Effector memory CD4-positive, alpha-beta T cell (primary cell): ENCODE results near the gene ZNF23.

Source experiments
- DNase-seq, 3 donors: peaks; one replicate each; pipeline ENCODE4 v3.0.0-alpha.2; 2020
- H3K27ac ChIP-seq: 2 replicates; pipeline ENCODE4 v1.7.0; 2013; ENCODE audit warnings: mild to moderate bottlenecking, low read length, moderate library complexity; ENCODE audit not compliant: insufficient read depth, poor library complexity, severe bottlenecking
- H3K27me3 ChIP-seq: replicated peaks from 2 replicates; pipeline ENCODE4 v1.7.0; 2013; ENCODE audit warnings: mild to moderate bottlenecking, low read length; ENCODE audit not compliant: insufficient read depth, control insufficient read depth, poor library complexity, severe bottlenecking
- H3K36me3 ChIP-seq: 2 replicates; pipeline ENCODE4 v1.7.0; 2013; ENCODE audit warnings: mild to moderate bottlenecking, low read length, moderate library complexity; ENCODE audit not compliant: control insufficient read depth, insufficient read depth
- H3K4me1 ChIP-seq: 2 replicates; pipeline ENCODE4 v1.7.0; 2013; ENCODE audit warnings: low read length, mild to moderate bottlenecking; ENCODE audit not compliant: control insufficient read depth, insufficient read depth, poor library complexity, severe bottlenecking
- H3K4me3 ChIP-seq: 2 replicates; pipeline ENCODE4 v1.7.0; 2013; ENCODE audit warnings: low read length, low read depth, mild to moderate bottlenecking; ENCODE audit not compliant: insufficient read depth, poor library complexity, severe bottlenecking
- H3K9me3 ChIP-seq: 2 replicates; pipeline ENCODE4 v1.7.0; 2013; ENCODE audit warnings: mild to moderate bottlenecking, low read length, moderate library complexity; ENCODE audit not compliant: control insufficient read depth

ZNF23 gene

DNA sequence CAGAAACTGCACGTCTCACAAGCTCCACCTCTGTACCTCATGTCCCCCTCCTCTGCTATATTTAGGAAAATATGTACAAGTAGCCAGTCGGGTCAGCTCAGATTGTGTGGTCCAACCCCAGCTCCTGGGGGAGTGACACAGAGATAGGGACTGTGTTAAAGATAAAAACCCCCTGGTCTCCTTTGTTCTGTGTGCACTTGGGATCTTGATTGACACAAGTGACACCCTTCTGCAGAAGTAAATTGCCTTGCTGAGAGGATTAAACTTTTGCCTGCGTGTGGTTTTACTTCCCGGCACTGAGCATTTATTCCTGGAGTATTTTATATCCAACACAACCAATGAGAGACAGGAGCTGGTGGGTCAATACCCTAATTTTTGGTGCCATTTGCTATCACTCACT is 57.7 kb downstream of the ZNF23 start:
- Histone ChIP-seq H3K27ac (no peak overlapping the region), H3K4me3 (no peak overlapping the region), H3K9me3 (no peaks in the 10 kb centered on the region), H3K36me3 (no peaks in the 10 kb centered on the region), H3K4me1 (no peaks in the 10 kb centered on the region), H3K27me3 (no peaks in the 10 kb centered on the region)
- no peak for DNase-seq

DNA sequence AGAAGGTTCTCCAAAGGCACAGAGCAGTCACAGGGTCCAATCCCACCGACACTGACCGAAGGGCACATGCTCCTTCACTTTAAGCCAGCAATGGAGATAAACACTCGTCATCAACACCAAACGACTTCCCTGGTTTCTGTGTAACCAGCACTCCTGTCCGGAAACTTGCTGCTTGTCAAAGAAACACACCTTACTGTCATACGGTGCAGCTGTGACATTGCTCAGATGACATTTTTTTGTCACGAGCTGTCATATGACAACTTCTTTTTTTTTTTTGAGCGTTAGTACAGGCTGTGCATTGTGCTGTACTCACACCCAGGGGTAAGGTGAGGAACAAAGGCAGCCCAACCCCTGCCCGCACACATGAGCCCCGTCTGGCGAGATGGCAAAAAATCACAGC is 59.4 kb downstream of the ZNF23 start:
- H3K4me3 ChIP-seq = no peak overlapping the region
- H3K9me3 ChIP-seq = no peaks in the 10 kb centered on the region
- no peaks in the 10 kb centered on the region for H3K27me3 ChIP-seq
- no peak for DNase-seq
- H3K36me3 ChIP-seq = no peaks in the 10 kb centered on the region
- H3K4me1 ChIP-seq = no peaks in the 10 kb centered on the region
- no peak overlapping the region for H3K27ac ChIP-seq

DNA sequence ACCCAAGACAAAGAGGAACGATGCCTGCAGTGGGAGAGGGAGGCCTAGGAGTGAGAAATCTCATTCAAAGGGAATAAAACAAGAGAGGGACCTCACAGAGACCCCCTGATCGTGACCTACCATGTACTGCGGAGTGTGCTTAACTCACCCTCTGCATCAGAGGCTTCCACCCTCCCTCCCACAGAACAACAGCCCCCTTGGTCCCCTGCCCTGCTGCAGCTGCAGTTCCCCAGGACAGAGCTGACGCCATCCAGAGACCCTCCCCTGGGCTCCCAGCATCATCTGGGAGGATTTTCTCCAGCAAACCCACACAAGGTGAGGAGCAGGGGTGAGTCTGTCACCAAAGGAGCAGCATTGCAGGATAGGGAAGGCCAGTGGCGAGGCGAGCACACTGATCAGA is 60.0 kb downstream of the ZNF23 start:
- no peaks in the 10 kb centered on the region for H3K36me3 ChIP-seq
- H3K27ac ChIP-seq = no peak overlapping the region
- H3K9me3 ChIP-seq = no peaks in the 10 kb centered on the region
- no peaks in the 10 kb centered on the region for H3K4me1 ChIP-seq
- DNase-seq = no peak
- no peaks in the 10 kb centered on the region for H3K27me3 ChIP-seq
- no peak overlapping the region for H3K4me3 ChIP-seq

DNA sequence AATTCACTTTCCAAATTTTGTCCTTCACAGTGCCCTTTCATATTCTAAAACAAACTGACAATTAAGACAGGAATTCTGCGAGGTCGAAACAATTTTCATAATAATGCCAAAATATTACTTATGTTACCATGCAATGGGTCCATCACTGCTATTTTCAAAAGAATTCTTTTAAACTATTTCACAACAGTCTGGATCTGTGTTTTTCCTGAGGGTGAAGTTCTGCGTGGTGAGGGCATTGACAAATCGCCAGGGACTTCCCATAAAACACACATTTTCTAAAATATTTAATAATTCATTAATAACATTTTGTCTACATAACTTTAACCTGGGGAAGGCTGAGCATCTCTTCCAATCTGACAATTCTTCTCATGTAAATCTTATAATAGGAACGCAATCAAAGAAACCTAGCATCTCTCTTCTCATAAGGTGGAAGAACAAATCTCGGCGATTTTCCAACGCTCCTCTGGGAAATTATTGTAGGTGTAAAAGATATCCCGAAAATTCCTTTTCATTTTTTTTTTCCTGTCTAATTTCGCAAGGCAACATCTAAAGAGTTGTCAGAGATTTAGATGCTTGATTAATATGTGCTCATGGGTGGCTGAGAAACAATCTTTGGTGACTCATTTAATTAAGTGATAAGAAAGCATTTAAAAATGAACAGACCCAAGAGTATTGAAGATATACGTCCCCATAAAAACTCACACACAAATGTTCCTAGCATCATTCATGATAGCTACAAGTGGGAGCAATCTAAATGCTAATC is 62.1 kb downstream of the ZNF23 start:
- no peaks in the 10 kb centered on the region for H3K9me3 ChIP-seq
- no peak for DNase-seq
- no peak overlapping the region for H3K27ac ChIP-seq

More for the DNA sequence above, 62.1 kb downstream of the ZNF23 start:
- Histone ChIP-seq H3K27me3 (no peaks in the 10 kb centered on the region), H3K4me3 (no peak overlapping the region), H3K36me3 (no peaks in the 10 kb centered on the region), H3K4me1 (no peaks in the 10 kb centered on the region)
